A673 (cell line): Measurements from ENCODE around the gene CCN5. TPM values are rescaled to one million over a fixed set of nuclear protein-coding genes. Genes with fewer than 3 reads are reported as not detected.
A peak's percentile ranks its signal among the peaks of the same experiment; 100 is the strongest.

Experiments used
- BruUV-seq: library from RNA; stranded (reverse); fragments of 400-500 nt; replicated peaks from 2 replicates; lab custom pipeline; 2021; lab: Mats Ljungman, UMichigan
- CTCF ChIA-PET: fragments of 300-600 bp; sonication (Branson Sonifier 250); formaldehyde crosslinking; loops from one replicate; lab custom pipeline; 2022; ENCODE audit warnings: antibody characterized with exemption; lab: Charles Lee
- POLR2A ChIA-PET: fragments of 300-600 bp; sonication (Branson Sonifier 250); formaldehyde crosslinking; loops from one replicate; lab custom pipeline; 2022; ENCODE audit warnings: antibody characterized with exemption; ENCODE audit not compliant: low non-redundant PET; lab: Charles Lee
- DNase-seq: peaks from one replicate; pipeline ENCODE4 v3.0.0-alpha.2; 2015; ENCODE audit warnings: low spot score
- H3K27ac ChIP-seq: fragments of 200-600 bp; sonication (generic); 2 replicates; pipeline ENCODE4 v1.5.1; 2016; ENCODE audit warnings: mixed run types, low read depth, mild to moderate bottlenecking, mixed read lengths, antibody characterized with exemption, low read length; ENCODE audit not compliant: poor library complexity, severe bottlenecking
- H3K27me3 ChIP-seq: fragments of 200-600 bp; sonication (generic); replicated peaks from 2 replicates; pipeline ENCODE4 v1.6.1; 2017; ENCODE audit warnings: mixed run types, low read depth, mild to moderate bottlenecking, mixed read lengths, antibody characterized with exemption, low read length; ENCODE audit not compliant: insufficient read depth, poor library complexity
- H3K36me3 ChIP-seq: fragments of 200-600 bp; sonication (generic); 2 replicates; pipeline ENCODE4 v1.6.1; 2016; ENCODE audit warnings: mixed run types, mild to moderate bottlenecking, mixed read lengths, antibody characterized with exemption, low read length; ENCODE audit not compliant: insufficient read depth, poor library complexity, severe bottlenecking
- H3K4me1 ChIP-seq: fragments of 200-600 bp; sonication (generic); 2 replicates; pipeline ENCODE4 v1.6.1; 2017; ENCODE audit warnings: mixed run types, mild to moderate bottlenecking, mixed read lengths, antibody characterized with exemption, low read length; ENCODE audit not compliant: insufficient read depth, poor library complexity, severe bottlenecking
- H3K4me3 ChIP-seq: fragments of 200-600 bp; sonication (generic); 2 replicates; pipeline ENCODE4 v1.5.1; 2016; ENCODE audit warnings: low read depth, mixed run types, mild to moderate bottlenecking, mixed read lengths, low read length; ENCODE audit not compliant: poor library complexity, severe bottlenecking
- H3K9me3 ChIP-seq: fragments of 200-600 bp; sonication (generic); 2 replicates; pipeline ENCODE4 v1.6.1; 2016; ENCODE audit warnings: mixed run types, low read depth, mild to moderate bottlenecking, mixed read lengths, antibody characterized with exemption, low read length; ENCODE audit not compliant: poor library complexity, severe bottlenecking
- CTCF ChIP-seq: fragments of 300-800, 200-600 bp; sonication (generic); conservative IDR thresholded peaks from 2 replicates; pipeline ENCODE4 v1.5.1; 2017; ENCODE audit warnings: low read depth, mild to moderate bottlenecking, antibody characterized with exemption, low read length, moderate library complexity, mixed read lengths
- EZH2 ChIP-seq: fragments of 200-600 bp; sonication (generic); IDR thresholded peaks from 2 replicates; pipeline ENCODE4 v1.6.1; 2017; ENCODE audit warnings: borderline replicate concordance, low read depth, mild to moderate bottlenecking, mixed read lengths, antibody characterized with exemption, low read length; ENCODE audit not compliant: poor library complexity, severe bottlenecking
- intact Hi-C: fragments of 100-400 bp; cut with micrococcal nuclease; formaldehyde crosslinking; loops from one replicate; pipeline ENCODE4 v1.10.0; 2022; ENCODE audit not compliant: unreplicated experiment
- total RNA-seq: library from RNA; stranded (reverse); gene quantifications from 2 replicates; pipeline ENCODE4 v1.2.3, GENCODE V29; 2021

Gene CCN5
- total RNA-seq, 1 experiment from 2014 or later: not detected

- DNase-seq: no peak
- Histone ChIP-seq H3K27ac (peak overlapping the region; percentile 56), H3K4me3 (no peak overlapping the region), H3K27me3 (no peaks in the 10 kb centered on the region), H3K36me3 (no peaks in the 10 kb centered on the region), H3K9me3 (no peaks in the 10 kb centered on the region), H3K4me1 (peaks cover 22% of the 10 kb centered on the region)
- intact Hi-C loops: no loop called here
- CTCF ChIA-PET: no interaction called here
- BruUV-seq: no TSS peak
- TF ChIP-seq EZH2 (no peak), CTCF (no peak)
- POLR2A ChIA-PET: no interaction called here
These were observed 6.0 kb downstream of the CCN5 start for GRCh38 chr20:44720997-44721784.

DNA sequence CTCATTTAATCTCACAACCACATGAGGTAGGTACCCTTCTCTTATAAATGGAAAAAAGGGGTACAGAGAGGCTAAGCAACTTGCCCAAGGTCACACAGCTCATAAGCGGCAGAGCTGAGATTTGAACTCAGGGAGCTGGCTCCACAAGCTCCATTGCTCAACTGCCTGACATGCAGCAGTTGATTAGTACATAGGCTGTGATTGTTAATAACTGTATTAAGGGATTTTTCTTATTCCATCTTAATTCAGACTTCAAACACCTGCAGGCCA is 6.6 kb downstream of the CCN5 start:
- POLR2A ChIA-PET: no interaction called here

DNA sequence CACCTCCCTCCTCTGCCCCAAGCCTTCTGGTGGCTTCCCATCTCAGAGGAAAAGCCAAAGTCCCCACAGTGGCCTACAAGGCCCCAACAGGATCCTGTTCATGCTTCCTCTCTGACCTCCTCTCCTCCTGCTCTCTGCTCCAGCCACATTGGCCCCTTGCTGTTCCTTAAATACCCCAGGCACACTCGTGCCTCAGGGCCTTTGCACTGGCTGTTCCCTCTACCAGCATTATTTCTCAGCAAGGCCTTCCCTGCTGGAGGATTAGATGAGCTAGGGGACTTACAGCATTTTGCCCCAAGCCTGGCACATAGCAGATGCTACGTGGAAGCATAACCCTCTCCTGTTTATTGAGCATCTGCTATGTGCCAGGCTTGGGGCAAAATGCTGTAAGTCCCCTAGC is 7.8 kb downstream of the CCN5 start:
- POLR2A ChIA-PET: no interaction called here
- H3K4me1 ChIP-seq: peaks cover 22% of the 10 kb centered on the region
- no peaks in the 10 kb centered on the region for H3K27me3 ChIP-seq
- no peaks in the 10 kb centered on the region for H3K36me3 ChIP-seq
- no peak for DNase-seq
- BruUV-seq: no TSS peak
- TF ChIP-seq EZH2: no peak
- TF ChIP-seq CTCF: no peak
- no peak overlapping the region for H3K27ac ChIP-seq
- CTCF ChIA-PET: no interaction called here
- intact Hi-C loops: no loop called here
- H3K4me3 ChIP-seq: no peak overlapping the region
- H3K9me3 ChIP-seq: no peaks in the 10 kb centered on the region

More for the DNA sequence above, 6.6 kb downstream of the CCN5 start:
- Histone ChIP-seq H3K4me3 (no peak overlapping the region), H3K36me3 (no peaks in the 10 kb centered on the region), H3K27ac (peak overlapping the region; percentile 56), H3K27me3 (no peaks in the 10 kb centered on the region), H3K4me1 (peaks cover 22% of the 10 kb centered on the region), H3K9me3 (no peaks in the 10 kb centered on the region)
- no TSS peak for BruUV-seq
- TF ChIP-seq CTCF: no peak
- intact Hi-C loops: no loop called here
- no peak for DNase-seq
- CTCF ChIA-PET: no interaction called here
